PC-3 (cell line): ENCODE results near the gene DLG4. TPM values are rescaled to one million over a fixed set of nuclear protein-coding genes. Genes with fewer than 3 reads are reported as not detected.
A peak's percentile ranks its signal among the peaks of the same experiment; 100 is the strongest.

Experiments
- ATAC-seq: fragments of 200-7000 bp; cut with Tn5 transposase; 2 replicates; pipeline ENCODE4 v1.9.1; 2020; ENCODE audit warnings: mild to moderate bottlenecking, moderate library complexity
- BruUV-seq: library from RNA; stranded (reverse); fragments of 400-500 nt; replicated peaks from 2 replicates; lab custom pipeline; 2021; lab: Mats Ljungman, UMichigan
- CTCF ChIA-PET: fragments of 300-600 bp; sonication (Branson Sonifier 250); formaldehyde crosslinking; loops from one replicate; lab custom pipeline; 2022; ENCODE audit warnings: antibody characterized with exemption; lab: Charles Lee
- POLR2A ChIA-PET: fragments of 300-600 bp; sonication (Branson Sonifier 250); formaldehyde crosslinking; loops from one replicate; lab custom pipeline; 2022; ENCODE audit warnings: antibody characterized with exemption; ENCODE audit not compliant: unreplicated experiment; lab: Charles Lee
- DNase-seq: peaks from one replicate; pipeline ENCODE4 v3.0.0-alpha.2; 2015
- H2AFZ ChIP-seq: fragments of 300-600 bp; sonication (generic); 2 replicates; pipeline ENCODE4 v1.6.0; 2016; ENCODE audit warnings: antibody characterized with exemption, low read length
- H3F3A ChIP-seq: fragments of 300-600 bp; sonication (generic); one replicate; pipeline ENCODE4 v1.6.0; 2017; ENCODE audit warnings: antibody characterized with exemption, low read length, control low read depth, mild to moderate bottlenecking; ENCODE audit not compliant: unreplicated experiment
- H3K27ac ChIP-seq: fragments of 300-600 bp; sonication (generic); 2 replicates; pipeline ENCODE4 v1.5.1; 2016; ENCODE audit warnings: mild to moderate bottlenecking, low read length
- H3K27me3 ChIP-seq: fragments of 300-600 bp; sonication (generic); 2 replicates; pipeline ENCODE4 v1.6.1; 2016; ENCODE audit warnings: low read length, mixed read lengths
- H3K36me3 ChIP-seq: fragments of 300-600 bp; sonication (generic); 2 replicates; pipeline ENCODE4 v1.6.1; 2016; ENCODE audit warnings: low read depth, mixed run types, low read length, mixed read lengths
- H3K4me1 ChIP-seq: fragments of 300-600 bp; sonication (generic); 2 replicates; pipeline ENCODE4 v1.5.1; 2016; ENCODE audit warnings: low read length; ENCODE audit not compliant: insufficient read depth
- H3K4me2 ChIP-seq: fragments of 300-600 bp; sonication (generic); 2 replicates; pipeline ENCODE4 v1.6.0; 2016; ENCODE audit warnings: low read length
- H3K4me3 ChIP-seq: fragments of 300-600 bp; sonication (generic); 2 replicates; pipeline ENCODE4 v1.5.1; 2016; ENCODE audit warnings: mild to moderate bottlenecking, low read length, mixed read lengths
- H3K79me2 ChIP-seq: fragments of 300-600 bp; sonication (generic); 2 replicates; pipeline ENCODE4 v1.6.1; 2017; ENCODE audit warnings: low read length, mixed read lengths
- H3K9ac ChIP-seq: fragments of 300-600 bp; sonication (generic); 2 replicates; pipeline ENCODE4 v1.6.0; 2016; ENCODE audit warnings: mild to moderate bottlenecking, low read length
- H3K9me2 ChIP-seq: fragments of 300-600 bp; sonication (generic); replicated peaks from 2 replicates; pipeline ENCODE4 v1.6.1; 2016; ENCODE audit warnings: mixed run types, low read length, mixed read lengths
- H3K9me3 ChIP-seq: fragments of 300-600 bp; sonication (generic); 2 replicates; pipeline ENCODE4 v1.6.1; 2016; ENCODE audit warnings: low read length, mixed read lengths
- H4K20me1 ChIP-seq: fragments of 300-600 bp; sonication (generic); 2 replicates; pipeline ENCODE4 v1.6.1; 2016; ENCODE audit warnings: low read length, mixed read lengths
- CTCF ChIP-seq: fragments of 300-600 bp; sonication (generic); conservative IDR thresholded peaks from 2 replicates; pipeline ENCODE4 v1.5.1; 2017; ENCODE audit warnings: antibody characterized with exemption, low read depth, mild to moderate bottlenecking, low read length
- EZH2 ChIP-seq: fragments of 300-600 bp; sonication (generic); IDR thresholded peaks from one replicate; pipeline ENCODE4 v1.6.1; 2017; ENCODE audit warnings: antibody characterized with exemption, mild to moderate bottlenecking, low read length; ENCODE audit not compliant: unreplicated experiment
- EZH2phosphoT487 ChIP-seq: fragments of 300-600 bp; sonication (generic); IDR thresholded peaks from 2 replicates; pipeline ENCODE4 v1.6.1; 2018; ENCODE audit warnings: mild to moderate bottlenecking, antibody characterized with exemption, low read length, borderline replicate concordance
- intact Hi-C: fragments of 100-400 bp; cut with micrococcal nuclease; formaldehyde crosslinking; loops from 2 replicates; pipeline ENCODE4 v1.9.0; 2023
- total RNA-seq: library from RNA; depleted of rRNA; stranded (reverse); fragments of >200 nt; gene quantifications from 2 replicates; pipeline ENCODE4 v1.2.3, GENCODE V29; 2014

The DLG4 gene
- total RNA-seq, 1 experiment from 2014 or later = 6.5 TPM

GRCh38 chr17:7263801-7264078 lies 44.1 kb upstream of the DLG4 start:
- DNase-seq (no peak), ATAC-seq (no peak)
- H3K4me3 ChIP-seq = peak overlapping the region; percentile 97
- peaks cover 40% of the 10 kb centered on the region for H3K79me2 ChIP-seq
- H3K27me3 ChIP-seq = no peaks in the 10 kb centered on the region
- BruUV-seq = no TSS peak
- H3K4me1 ChIP-seq = peaks cover 27% of the 10 kb centered on the region
- H2AFZ ChIP-seq = peak overlapping the region; percentile 65; the same call in 1 of the 2 replicates
- peak overlapping the region; percentile 96 for H3K4me2 ChIP-seq
- peak overlapping the region; percentile 93 for H3K9ac ChIP-seq
- TF ChIP-seq CTCF = no peak
- peaks cover 4% of the 10 kb centered on the region; the same call in 1 of the 2 replicates for H3K36me3 ChIP-seq
- POLR2A ChIA-PET = interaction anchor here (0.6 kb wide), 2 partner anchors 42 to 140 kb away, joined by 3 to 4 read pairs; partner anchors contain the start of gene TMEM256
- CTCF ChIA-PET = interaction anchor here (0.5 kb wide), 1 partner anchor 80 kb away, joined by 4 read pairs; no protein-coding TSS in a partner anchor
- H3K27ac ChIP-seq = peak overlapping the region; percentile 93
- no peaks in the 10 kb centered on the region for H3K9me3 ChIP-seq
- intact Hi-C loops = loop anchor here (2.0 to 5.0 kb wide), 2 partner anchors 17 to 219 kb away; partner anchors contain the start of genes POLR2A, SLC2A4 and SLC35G6
- no peaks in the 10 kb centered on the region for H3K9me2 ChIP-seq
- H3F3A ChIP-seq = no peaks in the 10 kb centered on the region
- peaks cover 14% of the 10 kb centered on the region; the same call in 1 of the 2 replicates for H4K20me1 ChIP-seq

GRCh38 chr17:7262935-7263800 lies 43.5 kb upstream of the DLG4 start:
- Histone ChIP-seq H2AFZ (peak overlapping the region; percentile 65), H3K4me3 (peak overlapping the region; percentile 97), H3K9me3 (no peaks in the 10 kb centered on the region), H3K79me2 (peaks cover 45% of the 10 kb centered on the region), H4K20me1 (peaks cover 14% of the 10 kb centered on the region; the same call in 1 of the 2 replicates), H3K9me2 (no peaks in the 10 kb centered on the region), H3K27ac (peak overlapping the region; percentile 93), H3F3A (no peaks in the 10 kb centered on the region), H3K9ac (peak overlapping the region; percentile 93), H3K36me3 (peaks cover 4% of the 10 kb centered on the region; the same call in 1 of the 2 replicates), H3K4me2 (peak overlapping the region; percentile 96), H3K27me3 (no peaks in the 10 kb centered on the region), H3K4me1 (peaks cover 27% of the 10 kb centered on the region)
- ATAC-seq = peak; percentile 33
- intact Hi-C loops = loop anchor here (1.0 to 5.0 kb wide), 2 partner anchors 11 to 219 kb away; partner anchors contain the start of genes ELP5, POLR2A and SLC35G6
- TF ChIP-seq EZH2 (no peak), EZH2phosphoT487 (no peak), CTCF (no peak)
- ChIA-PET CTCF (no interaction called here), POLR2A (no interaction called here)
- BruUV-seq = TSS peak; percentile 38
- peak; percentile 69 for DNase-seq
